HepG2 (cell line): ENCODE results near the gene TMEM253. TPM values are rescaled to one million over a fixed set of nuclear protein-coding genes. Genes with fewer than 3 reads are reported as not detected.

ENCODE experiments used
- ARHGAP35 ChIP-seq: sonication (generic); formaldehyde crosslinking; IDR thresholded peaks from 2 replicates; pipeline ENCODE4 v1.9.0; 2022; ENCODE audit warnings: mild to moderate bottlenecking, inconsistent platforms, moderate library complexity, missing genetic modification reagents, borderline replicate concordance
- DNMT1 ChIP-seq: sonication (generic); formaldehyde crosslinking; IDR thresholded peaks from 2 replicates; pipeline ENCODE4 v1.5.1; 2020; ENCODE audit warnings: mild to moderate bottlenecking, missing genetic modification reagents
- HDAC1 ChIP-seq: sonication (generic); formaldehyde crosslinking; IDR thresholded peaks from 2 replicates; pipeline ENCODE4 v1.5.1; 2020; ENCODE audit warnings: mild to moderate bottlenecking, missing genetic modification reagents
- KMT2A ChIP-seq: sonication (generic); formaldehyde crosslinking; IDR thresholded peaks from 2 replicates; pipeline ENCODE4 v1.4.0; 2020; ENCODE audit warnings: missing genetic modification reagents
- KMT2B ChIP-seq: IDR thresholded peaks from 2 replicates; pipeline ENCODE4 v1.6.1; 2016; ENCODE audit warnings: missing genetic modification reagents, missing compliant biosample characterization
- MLLT10 ChIP-seq: sonication (generic); formaldehyde crosslinking; IDR thresholded peaks from 2 replicates; pipeline ENCODE4 v1.4.0; 2020; ENCODE audit warnings: missing genetic modification reagents
- MLXIP ChIP-seq: sonication (generic); formaldehyde crosslinking; IDR thresholded peaks from 2 replicates; pipeline ENCODE4 v1.9.0; 2021; ENCODE audit warnings: missing genetic modification reagents, borderline replicate concordance
- MTA3 ChIP-seq: sonication (generic); formaldehyde crosslinking; IDR thresholded peaks from 2 replicates; pipeline ENCODE4 v1.4.0; 2020; ENCODE audit warnings: missing genetic modification reagents
- NFIB ChIP-seq: sonication (generic); formaldehyde crosslinking; IDR thresholded peaks from 2 replicates; pipeline ENCODE4 v1.9.0; 2021; ENCODE audit warnings: missing genetic modification reagents, mild to moderate bottlenecking, borderline replicate concordance
- SKIL ChIP-seq: sonication (generic); formaldehyde crosslinking; IDR thresholded peaks from 2 replicates; pipeline ENCODE4 v1.8.0; 2022; ENCODE audit warnings: missing genetic modification reagents, mild to moderate bottlenecking, moderate library complexity, borderline replicate concordance
- SRSF1 ChIP-seq: fragments of 200-400 bp; formaldehyde crosslinking; optimal IDR thresholded peaks from 2 replicates; pipeline ENCODE3; 2017; ENCODE audit warnings: mild to moderate bottlenecking, low read depth, low read length, moderate library complexity
- ZBTB33 ChIP-seq: sonication (generic); formaldehyde crosslinking; IDR thresholded peaks from 2 replicates; pipeline ENCODE4 v1.4.0; 2020; ENCODE audit warnings: missing genetic modification reagents
- ZNF121 ChIP-seq: sonication (generic); formaldehyde crosslinking; IDR thresholded peaks from 2 replicates; pipeline ENCODE4 v1.5.0; 2020; ENCODE audit warnings: mild to moderate bottlenecking, missing genetic modification reagents
- ZNF263 ChIP-seq: sonication (generic); formaldehyde crosslinking; IDR thresholded peaks from 2 replicates; pipeline ENCODE4 v1.4.0; 2020; ENCODE audit warnings: missing genetic modification reagents
- ZNF577 ChIP-seq: sonication (generic); formaldehyde crosslinking; IDR thresholded peaks from 2 replicates; pipeline ENCODE4 v1.4.0; 2020; ENCODE audit warnings: mild to moderate bottlenecking, low read depth, missing genetic modification reagents, borderline replicate concordance
- ZNF609 ChIP-seq: sonication (generic); formaldehyde crosslinking; IDR thresholded peaks from 2 replicates; pipeline ENCODE4 v1.4.0; 2020; ENCODE audit warnings: mild to moderate bottlenecking, missing genetic modification reagents, borderline replicate concordance
- ZNF761 ChIP-seq: sonication (generic); formaldehyde crosslinking; conservative IDR thresholded peaks from 2 replicates; pipeline ENCODE4 v1.4.0; 2020; ENCODE audit warnings: mild to moderate bottlenecking, missing genetic modification reagents
- polyA plus RNA-seq, 8 experiments: library from polyadenylated mRNA; depleted of rRNA in 3 of 8; stranded (reverse) in 7 of 8; unstranded in 1 of 8; fragments of >200 nt; fragmentation: Illumina TruSeq in 4 of 8; extraction: Trizol in 4 of 8; gene quantifications; 2 replicates each; pipeline versions ENCODE4 v1.2.1 to v1.2.3, GENCODE V29; 2011 to 2016; ENCODE audit warnings: low read depth in 4 of 8, missing spikeins in 1 of 8, mixed read lengths in 1 of 8; ENCODE audit not compliant: insufficient read depth in 1 of 8
- total RNA-seq, 5 experiments: library from RNA; depleted of rRNA; stranded (reverse); fragments of >200 nt; fragmentation: Illumina TruSeq; extraction: Trizol; gene quantifications; 2 replicates each; pipeline ENCODE4 v1.2.3, GENCODE V29; 2016; ENCODE audit warnings: low read depth in 1 of 5

TMEM253 gene
- total and polyA plus RNA-seq, 2 of the 13 experiments (the other 11 are each of a cell fraction or from before 2014, with no cell fraction given) = 0.29 to 0.45 TPM

- no peak; the same call in 1 of the 2 replicates for TF ChIP-seq ZBTB33
- peak; percentile 43 for TF ChIP-seq SRSF1
- no peak for TF ChIP-seq ZNF577 (CRISPR knock-in tag)
- TF ChIP-seq ZNF761 (CRISPR knock-in tag) = no peak
- TF ChIP-seq HDAC1 (CRISPR knock-in tag) = peak; percentile 81
- TF ChIP-seq MLXIP (CRISPR knock-in tag) = no peak
- TF ChIP-seq NFIB (CRISPR knock-in tag) = no peak
- no peak; the same call in 1 of the 2 replicates for TF ChIP-seq ZNF121 (CRISPR knock-in tag)
- no peak for TF ChIP-seq ARHGAP35 (CRISPR knock-in tag)
- no peak; the same call in 1 of the 2 replicates for TF ChIP-seq KMT2B (CRISPR knock-in tag)
- no peak for TF ChIP-seq DNMT1 (CRISPR knock-in tag)
- TF ChIP-seq ZNF609 = no peak
- TF ChIP-seq MTA3 (CRISPR knock-in tag) = no peak
- TF ChIP-seq MLLT10 (CRISPR knock-in tag) = no peak
- TF ChIP-seq SKIL (CRISPR knock-in tag) = peak; percentile 50; the same call in 1 of the 2 replicates
- 0 out of 2 replicates have a peak, but pooled peaks have one; percentile 9 for TF ChIP-seq KMT2A (CRISPR knock-in tag)
- peak; percentile 100 for TF ChIP-seq ZNF263 (CRISPR knock-in tag)
These were observed 29.4 kb upstream of the TMEM253 start (continued) for GRCh38 chr14:21071225-21072030.
